Epithelial cell of proximal tubule (primary cell): ENCODE results near the gene PCCA. TPM values are rescaled to one million over a fixed set of nuclear protein-coding genes. Genes with fewer than 3 reads are reported as not detected.

Source experiments
- DNase-seq: peaks from one replicate; pipeline ENCODE4 v3.0.0-alpha.2; 2011; ENCODE audit warnings: low read depth
- H3K4me3 ChIP-seq: 2 replicates; pipeline ENCODE4 v1.5.1; 2011; ENCODE audit warnings: low read depth, mild to moderate bottlenecking, low read length
- CTCF ChIP-seq: conservative IDR thresholded peaks from 2 replicates; pipeline ENCODE4 v1.5.1; 2012; ENCODE audit warnings: low read depth, mild to moderate bottlenecking, low read length
- total RNA-seq: library from RNA; depleted of rRNA; stranded (reverse); fragments of >200 nt; gene quantifications from 2 replicates; pipeline ENCODE4 v1.2.3, GENCODE V29; 2015

The PCCA gene
- total RNA-seq, 1 donor from 2014 or later, result 17.8 TPM

GRCh38 chr13:100362371-100362770 is 273.5 kb downstream of the PCCA start:
- TF ChIP-seq CTCF, result no peak
- no peak overlapping the region for H3K4me3 ChIP-seq
- no peak for DNase-seq

GRCh38 chr13:100362781-100363180 is 273.9 kb downstream of the PCCA start:
- no peak for TF ChIP-seq CTCF
- H3K4me3 ChIP-seq, result no peak overlapping the region
- no peak for DNase-seq

- no peak overlapping the region for H3K4me3 ChIP-seq
- no peak for TF ChIP-seq CTCF
- DNase-seq, result no peak
These were observed 274.4 kb downstream of the PCCA start for GRCh38 chr13:100363285-100363711.

GRCh38 chr13:100363874-100364273 is 275.0 kb downstream of the PCCA start:
- no peak overlapping the region for H3K4me3 ChIP-seq
- no peak for DNase-seq
- no peak for TF ChIP-seq CTCF

GRCh38 chr13:100364591-100364990 is 275.7 kb downstream of the PCCA start:
- DNase-seq, result no peak
- H3K4me3 ChIP-seq, result no peak overlapping the region
- TF ChIP-seq CTCF, result no peak

- TF ChIP-seq CTCF, result no peak
- H3K4me3 ChIP-seq, result no peak overlapping the region
- DNase-seq, result no peak
These were observed 276.8 kb downstream of the PCCA start for GRCh38 chr13:100365680-100366079.

GRCh38 chr13:100378533-100378932 is 289.6 kb downstream of the PCCA start:
- TF ChIP-seq CTCF, result no peak
- H3K4me3 ChIP-seq, result no peak overlapping the region
- DNase-seq, result no peak
